GM20431 (cell line): Measurements from ENCODE around the gene DAZL.

ENCODE experiments used
- in situ Hi-C: fragments of 300-500 bp; cut with MseI, MboI; formaldehyde crosslinking; loops from one replicate; pipeline ENCODE4 v1.15.0; 2020; ENCODE audit warnings: low sequenced_read_pairs; ENCODE audit not compliant: unreplicated experiment

Gene DAZL, protein sequence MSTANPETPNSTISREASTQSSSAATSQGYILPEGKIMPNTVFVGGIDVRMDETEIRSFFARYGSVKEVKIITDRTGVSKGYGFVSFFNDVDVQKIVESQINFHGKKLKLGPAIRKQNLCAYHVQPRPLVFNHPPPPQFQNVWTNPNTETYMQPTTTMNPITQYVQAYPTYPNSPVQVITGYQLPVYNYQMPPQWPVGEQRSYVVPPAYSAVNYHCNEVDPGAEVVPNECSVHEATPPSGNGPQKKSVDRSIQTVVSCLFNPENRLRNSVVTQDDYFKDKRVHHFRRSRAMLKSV

DNA sequence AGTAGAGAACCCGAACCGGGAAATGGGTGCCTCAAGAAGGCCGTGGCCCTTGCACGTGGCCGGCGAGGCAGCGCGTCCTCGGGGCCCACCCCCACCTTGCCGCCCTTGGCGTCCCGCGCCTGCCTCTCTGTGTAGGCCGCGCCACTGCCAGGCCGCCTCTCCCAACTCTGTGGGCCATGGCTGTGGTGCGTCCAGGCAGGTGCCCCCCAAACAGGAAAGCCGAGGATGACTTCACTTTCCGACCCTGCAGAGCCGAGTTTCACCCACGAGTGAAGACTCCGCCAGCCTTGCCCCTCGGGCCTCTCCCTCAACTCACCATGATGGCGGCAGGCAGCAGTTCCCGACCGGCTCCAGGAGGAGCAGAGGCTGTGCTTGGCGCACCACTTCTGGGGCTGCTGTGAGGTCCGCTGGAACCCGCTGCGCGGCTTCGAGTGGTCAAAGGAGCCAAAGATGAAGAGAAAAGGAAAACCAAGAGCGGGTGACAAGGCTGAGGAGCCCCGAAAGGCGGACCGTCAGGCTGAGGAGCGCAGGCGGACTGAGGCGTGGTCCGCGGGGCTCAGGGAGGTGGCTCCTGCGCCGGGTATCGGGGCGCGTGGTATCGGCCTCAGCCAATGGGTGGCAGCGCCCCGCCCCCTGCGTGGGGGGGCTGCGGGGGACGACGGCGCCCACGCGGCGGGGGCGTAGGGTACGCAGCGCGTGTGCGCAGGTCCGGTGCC, at the start of gene DAZL:
Gene DAZL (minus strand): TSS at position 537 of the 716 bp plus-strand sequence. CDS start 218 bp downstream, at position 319.
- in situ Hi-C loops: loop anchor here (25.0 kb wide), 1 partner anchor 632 kb away; no protein-coding TSS in a partner anchor

DNA sequence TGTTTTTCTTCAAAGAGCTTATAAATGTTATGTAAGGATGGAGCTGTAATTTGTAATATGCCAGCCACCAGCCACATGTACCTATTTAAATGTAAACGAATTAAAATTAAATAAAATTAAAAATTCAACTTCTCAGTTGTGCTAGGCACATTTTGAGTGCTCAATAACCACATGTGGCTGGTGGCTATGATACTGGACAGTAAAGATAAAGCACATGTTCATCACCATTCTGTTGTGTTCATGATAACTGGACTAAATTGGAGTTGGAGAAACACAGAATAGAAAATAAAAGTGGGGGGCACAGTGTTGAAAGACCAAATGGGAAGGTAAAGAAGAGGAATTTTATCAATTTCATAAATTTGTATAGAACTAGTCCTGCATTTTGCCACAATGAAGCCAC, 49.8 kb upstream of the DAZL start:
- in situ Hi-C loops: no loop called here

DNA sequence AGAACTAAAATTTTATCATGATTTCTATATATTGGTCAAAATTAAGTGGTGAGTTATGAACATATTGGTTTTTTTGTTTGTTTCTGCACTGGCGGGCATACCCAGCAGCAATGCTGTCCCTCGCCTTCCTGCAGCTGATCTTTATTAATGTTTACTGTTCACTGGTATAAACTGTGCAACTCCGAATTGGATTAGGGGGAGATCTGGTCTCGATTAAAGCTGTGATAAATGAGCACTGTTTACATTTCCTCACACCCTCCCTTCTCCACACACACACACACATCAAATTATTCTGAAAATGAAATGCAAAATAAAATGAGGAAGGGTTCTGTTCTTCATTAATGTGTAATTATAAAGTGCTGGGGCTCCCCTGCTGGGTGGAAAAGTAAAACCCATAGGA, 48.5 kb upstream of the DAZL start:
- in situ Hi-C loops: no loop called here

DNA sequence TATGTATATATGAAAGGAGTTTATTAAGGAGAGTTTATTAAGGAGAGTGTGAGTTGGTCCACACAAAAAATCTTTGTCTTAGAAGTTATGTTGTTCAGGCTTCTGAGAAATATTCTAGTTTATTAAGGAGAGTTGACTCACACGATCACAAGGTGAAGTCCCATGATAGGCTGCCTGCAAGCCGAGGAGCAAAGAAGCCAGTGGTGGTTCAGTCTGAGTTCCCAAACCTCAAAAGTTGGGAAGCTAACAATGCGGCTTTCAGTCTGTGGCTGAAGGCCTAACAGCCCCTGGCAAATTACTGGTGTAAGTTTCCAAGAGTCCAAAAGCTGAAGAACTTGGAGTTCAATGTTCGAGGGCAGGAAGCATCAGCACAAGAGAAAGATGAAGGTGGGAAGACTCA, 42.4 kb upstream of the DAZL start:
- in situ Hi-C loops: no loop called here

DNA sequence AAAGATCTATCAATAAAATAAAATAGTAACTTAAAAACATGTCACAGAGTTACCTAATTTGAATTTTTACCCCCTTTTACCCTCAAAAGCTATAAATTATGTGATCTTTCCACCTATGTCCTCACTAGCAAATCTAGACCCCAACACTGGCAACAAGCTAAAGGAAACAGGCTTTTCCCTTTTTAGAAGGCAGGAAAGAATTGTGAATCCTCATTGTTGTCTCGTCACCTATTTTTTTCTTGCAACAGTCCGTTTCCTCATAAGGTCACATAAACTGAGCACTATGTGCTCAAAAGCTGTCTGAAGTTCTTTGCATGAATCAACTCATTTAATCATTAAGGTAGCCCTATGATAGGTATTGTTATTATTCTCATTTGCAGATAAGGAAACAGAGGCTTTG, 34.6 kb upstream of the DAZL start:
- in situ Hi-C loops: no loop called here

DNA sequence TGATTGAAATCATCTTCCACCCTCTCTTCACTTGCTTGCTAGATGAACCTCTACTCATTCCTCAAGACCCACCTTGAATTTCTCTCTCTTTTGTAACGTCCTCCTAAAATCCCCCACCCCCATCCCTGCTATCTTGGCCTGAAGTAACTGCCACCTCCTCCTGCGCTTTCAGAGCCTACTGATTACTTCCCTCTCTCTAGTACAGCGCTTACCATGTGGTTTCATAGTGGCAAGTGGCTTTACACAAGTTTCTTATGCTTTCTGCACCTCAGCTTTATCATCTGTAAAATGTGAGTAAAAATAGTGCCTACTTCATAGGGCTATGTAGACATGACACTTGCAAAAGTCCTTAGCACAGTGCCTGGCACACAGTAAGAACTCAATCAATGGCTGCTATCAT, 28.7 kb upstream of the DAZL start:
- in situ Hi-C loops: no loop called here

DNA sequence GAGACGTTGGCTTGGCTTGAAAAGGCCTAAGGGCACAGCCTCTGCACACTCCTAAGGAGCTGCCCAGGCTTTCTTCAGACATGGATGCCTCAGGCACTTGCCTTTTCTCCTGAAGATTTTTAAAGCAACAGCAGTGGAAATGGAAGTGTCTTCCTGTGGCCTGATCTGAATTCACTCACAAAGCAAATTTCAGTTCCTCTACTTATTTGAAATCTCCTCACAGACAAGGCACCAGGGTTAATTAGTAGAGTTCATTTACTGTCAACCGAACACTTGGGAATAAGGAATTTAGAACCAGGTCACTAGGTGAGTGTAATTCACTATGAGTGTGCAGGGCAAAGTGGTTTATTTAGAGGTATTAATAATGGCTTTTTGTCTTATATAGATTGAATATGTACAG, 27.2 kb upstream of the DAZL start:
- in situ Hi-C loops: no loop called here

DNA sequence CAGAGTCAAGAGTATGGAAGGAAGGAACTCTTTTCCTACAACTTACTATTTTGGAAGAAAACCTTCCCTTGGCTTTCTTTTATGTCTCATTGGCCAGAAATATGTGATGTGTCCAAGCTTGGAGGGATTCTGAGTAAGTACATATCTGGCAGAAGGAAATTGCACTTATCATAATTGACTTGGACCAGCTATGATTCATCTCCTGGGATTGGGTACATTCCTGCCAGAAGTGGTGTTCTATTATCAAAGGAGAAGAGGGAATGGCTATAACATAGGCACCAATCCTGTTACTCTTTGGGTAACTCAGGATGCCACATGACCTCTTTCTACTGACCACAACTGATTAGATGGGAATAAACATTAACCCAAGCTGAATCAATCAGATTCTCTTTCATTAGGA, 13.5 kb upstream of the DAZL start:
- in situ Hi-C loops: loop anchor here (25.0 kb wide), 1 partner anchor 619 kb away; no protein-coding TSS in a partner anchor

DNA sequence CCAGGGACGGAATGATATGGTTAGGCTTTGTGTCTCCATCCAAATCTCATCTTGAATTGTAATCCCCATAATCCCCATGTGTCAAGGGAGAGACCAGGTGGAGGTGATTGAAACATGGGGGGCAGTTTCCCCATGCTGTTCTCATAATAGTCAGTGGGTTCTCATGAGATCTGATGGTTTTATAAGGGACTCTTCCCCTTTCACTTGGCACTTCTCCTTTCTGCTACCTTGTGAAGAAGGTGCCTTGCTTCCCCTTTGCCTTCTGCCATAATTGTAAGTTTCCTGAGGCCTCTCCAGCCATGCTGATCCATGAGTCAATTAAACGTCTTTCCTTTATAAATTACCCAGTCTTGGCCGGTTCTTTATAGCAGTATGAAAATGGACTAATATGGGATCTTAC, 11.9 kb upstream of the DAZL start:
- in situ Hi-C loops: loop anchor here (25.0 kb wide), 1 partner anchor 620 kb away; no protein-coding TSS in a partner anchor

DNA sequence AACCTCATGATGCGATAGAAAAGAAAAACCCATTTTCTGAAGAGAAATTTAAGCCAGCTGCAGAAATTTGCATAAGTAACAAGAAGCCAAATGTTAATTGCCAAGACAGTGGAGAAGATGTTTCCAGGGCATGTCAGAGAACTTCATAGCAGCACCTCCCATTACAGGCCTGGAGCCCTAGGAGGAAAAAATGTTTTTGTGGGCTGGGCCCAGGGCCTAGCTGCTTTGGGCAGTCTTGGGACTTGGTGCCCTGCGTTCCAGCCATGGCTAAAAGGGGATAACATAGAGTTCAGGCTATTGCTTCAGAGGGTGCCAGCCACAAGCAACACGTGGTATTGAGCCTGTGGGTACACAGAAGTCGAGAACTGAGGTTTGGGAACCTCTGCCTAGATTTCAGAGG, 10.9 kb upstream of the DAZL start:
- in situ Hi-C loops: loop anchor here (25.0 kb wide), 1 partner anchor 621 kb away; no protein-coding TSS in a partner anchor

DNA sequence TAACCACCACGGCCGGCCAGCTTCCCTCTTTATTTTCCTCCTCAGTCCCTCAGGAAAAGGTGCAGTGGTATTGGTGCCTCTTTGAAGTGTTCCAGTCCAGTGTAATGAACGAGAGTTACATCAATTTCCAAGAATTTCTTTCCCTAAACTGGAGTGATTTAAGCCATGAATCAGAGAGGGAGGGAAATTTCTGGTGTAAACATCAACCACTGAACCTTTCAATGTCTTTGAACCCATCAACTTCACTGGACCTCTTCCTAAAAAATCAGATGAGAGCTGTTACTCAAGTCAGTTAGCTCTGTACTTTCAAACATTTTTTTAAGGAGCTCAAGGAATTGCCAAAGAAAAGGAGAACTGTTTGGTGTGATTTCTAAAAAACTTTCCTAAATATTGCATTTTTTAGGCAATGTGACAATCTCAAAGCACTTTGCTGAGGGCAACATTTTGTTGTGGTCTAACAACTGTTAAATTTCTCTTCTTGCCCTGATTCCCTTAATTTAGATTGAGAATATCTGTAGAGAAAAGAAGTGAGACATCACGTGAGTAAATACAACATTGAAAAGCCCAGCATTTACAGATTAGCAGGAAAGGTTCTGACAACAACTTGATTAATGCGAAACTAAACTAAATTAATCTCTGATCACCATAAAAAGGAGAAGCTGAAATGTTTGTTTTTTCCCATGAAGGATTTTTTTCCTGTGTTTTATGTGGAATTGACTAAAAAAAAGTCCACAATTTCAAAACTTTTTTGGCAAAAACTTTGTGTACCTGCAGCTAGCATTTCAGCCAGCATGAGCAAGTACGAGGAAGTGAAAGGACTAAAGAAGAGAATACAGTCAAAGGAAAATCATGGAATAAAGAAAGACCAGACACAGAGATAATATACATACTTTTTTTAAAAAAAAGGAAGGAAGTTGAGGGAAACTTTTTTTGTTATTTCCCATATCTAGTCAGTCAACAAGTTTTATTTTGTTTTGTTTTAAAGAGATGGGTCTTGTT, 9.1 kb upstream of the DAZL start:
- in situ Hi-C loops: loop anchor here (25.0 kb wide), 1 partner anchor 623 kb away; no protein-coding TSS in a partner anchor

DNA sequence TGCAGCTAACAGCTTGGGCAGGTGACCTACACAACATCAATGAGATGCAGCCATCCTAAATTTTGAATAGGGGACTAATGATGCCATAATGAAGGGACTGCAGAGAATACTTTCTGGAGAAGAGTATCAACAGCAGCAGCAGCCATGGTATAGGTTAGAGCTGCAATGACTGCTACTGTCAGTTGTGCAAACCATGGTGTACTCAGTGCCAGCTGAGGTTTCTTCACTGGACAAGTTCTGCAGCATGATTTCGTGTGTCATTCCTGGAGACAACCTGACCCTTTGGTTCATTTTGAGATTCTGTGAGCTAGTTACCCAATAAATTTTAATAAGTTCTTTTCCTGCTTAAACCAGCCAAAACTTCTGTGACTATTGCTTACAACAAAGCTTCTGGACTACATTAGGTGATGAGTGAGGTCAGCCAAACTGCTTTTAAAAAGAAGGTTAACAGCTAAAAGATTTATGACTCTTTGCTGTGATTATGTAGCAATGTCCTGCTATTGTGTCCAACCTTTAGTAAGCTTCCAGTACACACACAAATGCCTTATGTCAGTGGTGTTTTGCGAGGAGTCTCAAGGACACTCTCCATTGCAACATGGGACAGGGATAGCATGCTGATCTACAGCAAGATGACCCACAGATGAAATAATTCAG, 4.8 kb upstream of the DAZL start:
- in situ Hi-C loops: loop anchor here (25.0 kb wide), 1 partner anchor 627 kb away; no protein-coding TSS in a partner anchor

DNA sequence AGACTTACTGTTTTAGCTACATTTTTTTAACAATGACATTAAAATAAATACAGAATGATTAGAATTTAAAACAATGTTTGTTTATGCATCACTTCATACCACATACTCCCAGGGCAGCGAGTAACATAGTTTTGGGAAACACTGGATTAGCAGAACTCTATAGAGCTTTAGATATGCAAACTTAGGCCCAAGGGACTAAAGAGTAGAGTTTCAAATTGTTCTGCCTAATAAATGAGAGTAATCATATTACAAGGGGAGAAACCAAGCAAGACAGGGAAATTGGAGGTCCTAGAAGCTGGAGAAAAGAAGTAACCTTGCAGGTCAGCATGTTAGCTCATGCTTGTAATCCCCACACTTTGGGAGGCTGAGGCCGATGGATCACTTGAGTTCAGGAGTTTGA, 3.6 kb upstream of the DAZL start:
- in situ Hi-C loops: loop anchor here (25.0 kb wide), 1 partner anchor 628 kb away; no protein-coding TSS in a partner anchor

DNA sequence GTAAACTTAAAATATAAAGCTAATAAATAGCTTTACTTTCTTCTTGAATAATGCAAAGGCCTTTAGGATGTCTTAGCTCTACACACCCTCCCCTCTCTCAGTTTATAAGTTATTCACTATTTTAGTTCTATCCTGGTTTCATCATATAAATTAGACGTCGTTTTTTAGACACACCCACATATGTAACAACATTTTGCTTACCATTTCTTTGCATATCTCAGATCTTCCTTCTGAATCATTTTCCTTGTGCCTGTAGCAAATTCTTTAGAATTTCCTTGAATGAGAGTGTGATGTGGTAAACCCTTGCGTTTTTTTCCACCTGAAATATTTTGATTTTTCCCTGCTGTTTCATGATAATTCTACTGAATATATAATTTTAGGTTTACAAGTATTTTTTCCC, 2.5 kb upstream of the DAZL start:
- in situ Hi-C loops: loop anchor here (25.0 kb wide), 1 partner anchor 630 kb away; no protein-coding TSS in a partner anchor

DNA sequence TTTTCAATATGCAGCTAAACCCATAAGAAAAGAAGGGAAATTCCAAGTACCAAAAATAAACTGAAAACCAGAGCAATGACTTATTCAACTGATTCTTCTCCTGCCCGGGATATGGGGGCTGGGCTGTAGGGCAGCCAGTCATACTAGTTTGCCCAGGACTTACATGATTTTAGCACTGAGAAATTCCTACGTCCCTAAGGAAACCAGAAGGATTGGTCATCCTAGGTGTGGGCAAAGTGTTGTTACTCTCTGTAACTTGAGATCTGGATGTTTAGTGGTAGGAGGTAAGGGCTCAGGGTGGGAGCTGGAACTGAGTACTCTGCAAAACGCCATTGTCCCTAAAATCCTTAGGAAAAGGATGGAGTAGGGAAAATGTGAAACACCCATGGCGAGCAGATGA, 1.2 kb upstream of the DAZL start:
- in situ Hi-C loops: loop anchor here (25.0 kb wide), 1 partner anchor 631 kb away; no protein-coding TSS in a partner anchor

DNA sequence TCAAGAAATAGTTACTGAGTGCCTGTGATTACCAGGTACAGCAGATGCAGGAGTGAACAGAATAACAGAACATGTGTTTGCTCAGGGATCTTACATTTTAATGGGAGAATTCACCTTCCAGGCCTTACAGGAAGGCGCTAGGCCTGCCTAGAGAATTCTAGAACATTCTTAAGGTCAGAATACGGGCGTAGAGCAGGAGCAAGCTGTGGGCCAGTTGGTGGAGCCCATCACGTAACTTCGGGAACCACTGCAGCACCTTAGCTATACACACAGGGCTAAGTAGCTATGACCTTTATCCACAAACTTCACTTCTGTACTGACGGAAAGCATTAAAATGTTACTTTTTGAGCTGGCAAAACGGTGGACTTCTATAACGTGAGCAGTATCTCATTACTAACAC, 743 bp upstream of the DAZL start:
- in situ Hi-C loops: loop anchor here (25.0 kb wide), 1 partner anchor 631 kb away; no protein-coding TSS in a partner anchor

DNA sequence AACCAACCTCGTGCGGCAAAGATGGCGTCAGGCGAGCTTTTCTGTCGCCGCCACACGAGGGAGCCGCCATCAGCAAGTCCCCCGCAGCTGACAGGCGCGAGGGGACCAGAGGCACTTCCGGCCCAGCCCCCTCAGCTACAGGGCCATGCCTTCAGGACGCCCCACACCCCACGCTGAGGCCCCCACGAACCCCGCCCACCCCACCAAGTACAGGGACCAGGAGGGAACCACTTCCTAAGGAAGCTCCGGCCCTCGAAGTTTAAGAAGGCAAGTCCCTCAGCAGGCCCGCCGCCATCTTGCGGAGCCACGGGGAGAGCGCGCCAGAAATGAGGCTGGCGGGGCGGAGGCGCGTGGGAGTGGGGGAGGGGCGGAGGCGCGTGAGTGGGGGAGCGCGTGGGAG, 790 bp downstream of the DAZL start:
- in situ Hi-C loops: loop anchor here (25.0 kb wide), 1 partner anchor 633 kb away; no protein-coding TSS in a partner anchor

DNA sequence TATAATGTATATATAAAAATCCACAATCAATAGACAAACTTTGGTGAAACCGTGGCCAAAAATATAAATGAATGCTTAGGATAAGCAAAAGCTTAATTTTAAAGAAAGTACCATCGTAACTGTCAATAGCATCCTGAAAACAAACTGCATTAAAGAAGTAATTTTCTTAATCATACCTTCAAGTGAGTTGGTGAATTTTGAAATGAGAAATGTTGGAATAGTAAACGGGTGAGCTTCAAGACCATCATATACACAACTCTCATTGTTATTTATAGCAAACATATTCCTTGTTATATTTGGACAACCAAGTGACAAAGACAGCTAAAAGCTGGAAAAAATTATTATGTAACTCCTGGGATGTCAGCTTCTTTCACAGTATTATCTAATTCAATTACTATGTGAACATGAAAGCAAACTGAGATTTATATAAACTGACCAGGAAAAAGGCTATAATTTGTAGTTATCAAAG, 3.7 kb downstream of the DAZL start:
- in situ Hi-C loops: loop anchor here (25.0 kb wide), 1 partner anchor 636 kb away; no protein-coding TSS in a partner anchor
